Measurements from ENCODE around the gene MRPL20. TPM values are rescaled to one million over a fixed set of nuclear protein-coding genes. Genes with fewer than 3 reads are reported as not detected.

MRPL20 gene
- total and polyA plus RNA-seq, 9 of the 15 experiments (the other 6 are each of a cell fraction or from before 2014, with no cell fraction given), result 180 to 671 (median 229) TPM

GRCh38 chr1:1427106-1427819 is 20.2 kb upstream of the MRPL20 start (continued):
- TF ChIP-seq TOE1 (IDR thresholded peaks at IDR 0.05; ENCODE audit: borderline replicate concordance) (no peak), TOE1 (CRISPR knock-in tag; IDR thresholded peaks at IDR 0.05; ENCODE audit: borderline replicate concordance, low read depth) (no peak), DPF2 (IDR thresholded peaks at IDR 0.05) (no peak), FOS (IDR thresholded peaks at IDR 0.05; ENCODE audit: extremely low read depth, insufficient read length) (no peak), PRDM10 (IDR thresholded peaks at IDR 0.05; ENCODE audit: partially characterized antibody) (no peak), CHD2 (IDR thresholded peaks at IDR 0.05; ENCODE audit: low read depth, low read length) (peak; percentile 35; the same call in 1 of the 2 replicates), NKRF (IDR thresholded peaks at IDR 0.05; ENCODE audit: borderline replicate concordance) (no peak), ZNF740 (CRISPR knock-in tag; IDR thresholded peaks at IDR 0.05) (no peak), ZNF740 (tag; IDR thresholded peaks at IDR 0.05) (no peak), ZKSCAN8 (CRISPR knock-in tag; IDR thresholded peaks at IDR 0.05) (no peak), HDAC1 (IDR thresholded peaks at IDR 0.05) (peak in 1 of 2 experiments; percentile 57; a peak in 1 of 4 replicates), TFAP4 (CRISPR knock-in tag; IDR thresholded peaks at IDR 0.05; ENCODE audit: borderline replicate concordance) (no peak), RB1 (IDR thresholded peaks at IDR 0.05; ENCODE audit: low read depth) (peak; percentile 31; the same call in 1 of the 2 replicates), HINFP (tag; conservative IDR thresholded peaks at IDR 0.05; ENCODE audit: low read depth) (no peak), DDX20 (tag; IDR thresholded peaks at IDR 0.05; ENCODE audit: low read depth) (no peak), ELK1 (CRISPR knock-in tag; IDR thresholded peaks at IDR 0.05) (no peak)
